HepG2 (cell line): Measurements from ENCODE around the gene CCL1. TPM values are rescaled to one million over a fixed set of nuclear protein-coding genes. Genes with fewer than 3 reads are reported as not detected.

Experiments used
- ATAC-seq: fragments of 200-7000 bp; cut with Tn5 transposase; 3 replicates; pipeline ENCODE4 v1.9.1; 2020; ENCODE audit warnings: mild to moderate bottlenecking, moderate library complexity
- BruUV-seq: library from RNA; stranded (reverse); fragments of 400-500 nt; replicated peaks from 2 replicates; lab custom pipeline; 2021; lab: Mats Ljungman, UMichigan
- CTCF ChIA-PET: fragments of 300-600 bp; formaldehyde crosslinking; extraction: SDS; loops from one replicate; lab custom pipeline; 2021; ENCODE audit warnings: low total read pairs, inconsistent platforms, low intra/inter-chr PET ratio; lab: Yijun Ruan, JAX
- POLR2A ChIA-PET: fragments of 350-600 bp; sonication (Branson Sonifier 250); formaldehyde crosslinking; loops from one replicate; lab custom pipeline; 2020; ENCODE audit warnings: antibody characterized with exemption, inconsistent platforms; lab: Yijun Ruan, JAX
- DNase-seq: peaks from one replicate; pipeline ENCODE4 v3.0.0-alpha.2; 2015; ENCODE audit warnings: low spot score
- FAIRE-seq: peaks from 3 replicates; lab custom pipeline; 2011; peaks lifted over from hg19 to GRCh38; lab: Jason Lieb, UNC
- H2AFZ ChIP-seq: one replicate; pipeline ENCODE4 v1.6.1; 2011; ENCODE audit warnings: low read length, inconsistent platforms
- H3K27ac ChIP-seq: fragments of 300-600 bp; 3 replicates; pipeline ENCODE4 v1.8.0; 2011; ENCODE audit warnings: mixed run types, mild to moderate bottlenecking, mixed read lengths, low read length, inconsistent platforms; ENCODE audit not compliant: insufficient read depth; ENCODE audit errors: extremely low read length
- H3K27me3 ChIP-seq, 2 experiments: fragments of 200-600 bp in 1 of 2; 2 replicates in 1 of 2; 3 replicates in 1 of 2; pipeline versions ENCODE4 v1.6.0 to v1.8.0; 2011; ENCODE audit warnings: low read length in 2 of 2, mild to moderate bottlenecking in 2 of 2, moderate library complexity in 2 of 2, inconsistent platforms in 1 of 2; ENCODE audit not compliant: insufficient read depth in 2 of 2, control insufficient read depth in 1 of 2
- H3K36me3 ChIP-seq, 2 experiments: fragments of 200-600 bp in 1 of 2; replicated peaks in 1 of 2; 2 replicates in 1 of 2; 3 replicates in 1 of 2; pipeline versions ENCODE4 v1.5.1 to v1.8.0; 2011; ENCODE audit warnings: low read length in 2 of 2, inconsistent platforms in 1 of 2; ENCODE audit not compliant: insufficient read depth in 2 of 2, control insufficient read depth in 1 of 2
- H3K4me1 ChIP-seq: 2 replicates; pipeline ENCODE4 v1.5.1; 2012; ENCODE audit warnings: low read length, inconsistent platforms; ENCODE audit not compliant: insufficient read depth
- H3K4me2 ChIP-seq: 2 replicates; pipeline ENCODE4 v1.6.0; 2011; ENCODE audit warnings: low read depth, low read length, inconsistent platforms
- H3K4me3 ChIP-seq, 3 experiments: fragments of 200-600 bp in 1 of 3; sonication (generic), shearing (Covaris generic) in 1 of 3; replicated peaks in 1 of 3; 2 replicates each; pipeline ENCODE4 v1.5.1; 2011 to 2016; ENCODE audit warnings: low read length in 3 of 3, inconsistent platforms in 2 of 3, low read depth in 2 of 3, mild to moderate bottlenecking in 2 of 3, control low read depth in 1 of 3, mixed read lengths in 1 of 3; ENCODE audit not compliant: insufficient read depth in 1 of 3
- H3K79me2 ChIP-seq: one replicate; pipeline ENCODE4 v1.6.1; 2011; ENCODE audit warnings: low read length, inconsistent platforms; ENCODE audit not compliant: insufficient read depth
- H3K9ac ChIP-seq: 2 replicates; pipeline ENCODE4 v1.6.0; 2011; ENCODE audit warnings: mild to moderate bottlenecking, low read depth, low read length, inconsistent platforms; ENCODE audit not compliant: insufficient read depth
- H3K9me3 ChIP-seq: 2 replicates; pipeline ENCODE4 v1.5.1; 2012; ENCODE audit warnings: mild to moderate bottlenecking, low read length
- H4K20me1 ChIP-seq: 2 replicates; pipeline ENCODE4 v1.6.0; 2011; ENCODE audit warnings: inconsistent platforms, mild to moderate bottlenecking, low read length, moderate library complexity; ENCODE audit not compliant: insufficient read depth
- ATM ChIP-seq: fragments of 450-650 bp; IDR thresholded peaks from 2 replicates; pipeline ENCODE4 v1.7.1; 2017; ENCODE audit warnings: mild to moderate bottlenecking, borderline replicate concordance
- ATRX ChIP-seq: sonication (generic); formaldehyde crosslinking; IDR thresholded peaks from 2 replicates; pipeline ENCODE4 v1.4.0; 2020; ENCODE audit warnings: missing genetic modification reagents, borderline replicate concordance
- CHCHD3 ChIP-seq: sonication (generic); formaldehyde crosslinking; IDR thresholded peaks from 2 replicates; pipeline ENCODE4 v1.8.0; 2022; ENCODE audit warnings: mild to moderate bottlenecking, missing genetic modification reagents, moderate library complexity
- FOXA3 ChIP-seq: IDR thresholded peaks from 2 replicates; pipeline ENCODE4 v1.6.1; 2016; ENCODE audit warnings: missing genetic modification reagents, missing compliant biosample characterization
- HDAC1 ChIP-seq: sonication (generic); formaldehyde crosslinking; IDR thresholded peaks from 2 replicates; pipeline ENCODE4 v1.5.1; 2020; ENCODE audit warnings: mild to moderate bottlenecking, missing genetic modification reagents
- NCOA1 ChIP-seq: sonication (generic); formaldehyde crosslinking; IDR thresholded peaks from 2 replicates; pipeline ENCODE4 v1.9.0; 2021; ENCODE audit warnings: missing genetic modification reagents
- SNAPC2 ChIP-seq: sonication (generic); formaldehyde crosslinking; IDR thresholded peaks from 2 replicates; pipeline ENCODE4 v1.8.1; 2022; ENCODE audit warnings: mild to moderate bottlenecking, missing genetic modification reagents
- ZBTB3 ChIP-seq: sonication (generic); formaldehyde crosslinking; IDR thresholded peaks from 2 replicates; pipeline ENCODE4 v1.4.0; 2020; ENCODE audit warnings: low read depth, mild to moderate bottlenecking, moderate library complexity, missing genetic modification reagents, borderline replicate concordance
- ZFP36 ChIP-seq: fragments of 150-350 bp; IDR thresholded peaks from 2 replicates; pipeline ENCODE4 v1.6.1; 2018; ENCODE audit warnings: borderline replicate concordance, low read length, low read depth; ENCODE audit not compliant: partially characterized antibody
- ZMYM3 ChIP-seq: sonication (generic); formaldehyde crosslinking; IDR thresholded peaks from 2 replicates; pipeline ENCODE4 v1.5.1; 2020; ENCODE audit warnings: mild to moderate bottlenecking, missing genetic modification reagents
- ZNF256 ChIP-seq: sonication (generic); formaldehyde crosslinking; conservative IDR thresholded peaks from 2 replicates; pipeline ENCODE4 v1.4.0; 2020; ENCODE audit warnings: missing genetic modification reagents
- ZNF432 ChIP-seq: sonication (generic); formaldehyde crosslinking; IDR thresholded peaks from 2 replicates; pipeline ENCODE4 v1.5.0; 2020; ENCODE audit warnings: missing genetic modification reagents, mild to moderate bottlenecking, borderline replicate concordance
- WGBS: methylation state at CpG from one replicate; pipeline ENCODE4 v1.1.6; 2017; ENCODE audit warnings: low lambda C conversion rate; 5-methylcytosine and 5-hydroxymethylcytosine counted together
- in situ Hi-C: cut with HindIII; loops from 2 replicates; pipeline ENCODE4 v1.10.0; 2017; ENCODE audit warnings: low pct_unique_long_range_greater_than_20kb; ENCODE audit not compliant: extremely low pct_ligation_motif_present
- intact Hi-C: fragments of 100-400 bp; cut with micrococcal nuclease; formaldehyde crosslinking; loops from one replicate; pipeline ENCODE4 v1.10.0; 2022; ENCODE audit not compliant: unreplicated experiment
- polyA plus RNA-seq, 8 experiments: library from polyadenylated mRNA; depleted of rRNA in 3 of 8; stranded (reverse) in 7 of 8; unstranded in 1 of 8; fragments of >200 nt; fragmentation: Illumina TruSeq in 4 of 8; extraction: Trizol in 4 of 8; gene quantifications; 2 replicates each; pipeline versions ENCODE4 v1.2.1 to v1.2.3, GENCODE V29; 2011 to 2016; ENCODE audit warnings: low read depth in 4 of 8, missing spikeins in 1 of 8, mixed read lengths in 1 of 8; ENCODE audit not compliant: insufficient read depth in 1 of 8
- total RNA-seq, 5 experiments: library from RNA; depleted of rRNA; stranded (reverse); fragments of >200 nt; fragmentation: Illumina TruSeq; extraction: Trizol; gene quantifications; 2 replicates each; pipeline ENCODE4 v1.2.3, GENCODE V29; 2016; ENCODE audit warnings: low read depth in 1 of 5
- TF ChIP-seq, protein P1 (sequence below): sonication (generic); formaldehyde crosslinking; IDR thresholded peaks from 2 replicates; pipeline ENCODE4 v1.5.0; 2020; ENCODE audit warnings: missing genetic modification reagents
- TF ChIP-seq, protein P2 (sequence below): IDR thresholded peaks from 2 replicates; pipeline ENCODE4 v1.6.1; 2016; ENCODE audit warnings: low read depth, missing genetic modification reagents, missing compliant biosample characterization

CCL1 gene
- total and polyA plus RNA-seq, 2 of the 13 experiments (the other 11 are each of a cell fraction or from before 2014, with no cell fraction given), result not detected

DNA sequence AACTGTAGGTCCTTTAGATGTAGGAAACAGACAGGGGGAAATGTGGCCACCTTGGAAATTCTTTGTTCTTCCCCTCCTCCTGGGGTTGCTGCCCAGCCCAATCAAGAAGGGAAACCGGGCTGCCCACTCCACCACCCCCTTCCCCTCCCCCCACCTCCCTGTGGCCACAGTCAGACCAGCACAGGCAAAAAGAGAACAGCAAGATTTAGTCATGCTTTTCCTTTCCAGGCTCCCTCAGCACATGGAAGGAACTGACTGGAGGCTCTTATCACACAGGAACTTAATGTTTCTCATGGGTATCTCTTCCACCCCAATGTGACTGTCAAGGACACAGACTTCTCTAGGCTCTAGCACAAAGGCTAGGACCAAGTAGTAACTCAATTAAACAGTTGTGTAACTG lies 3.0 kb upstream of the CCL1 start:
- no peak for DNase-seq
- no peak for TF ChIP-seq ZNF432
- TF ChIP-seq NCOA1 (CRISPR knock-in tag), result no peak
- TF ChIP-seq, protein P1, sequence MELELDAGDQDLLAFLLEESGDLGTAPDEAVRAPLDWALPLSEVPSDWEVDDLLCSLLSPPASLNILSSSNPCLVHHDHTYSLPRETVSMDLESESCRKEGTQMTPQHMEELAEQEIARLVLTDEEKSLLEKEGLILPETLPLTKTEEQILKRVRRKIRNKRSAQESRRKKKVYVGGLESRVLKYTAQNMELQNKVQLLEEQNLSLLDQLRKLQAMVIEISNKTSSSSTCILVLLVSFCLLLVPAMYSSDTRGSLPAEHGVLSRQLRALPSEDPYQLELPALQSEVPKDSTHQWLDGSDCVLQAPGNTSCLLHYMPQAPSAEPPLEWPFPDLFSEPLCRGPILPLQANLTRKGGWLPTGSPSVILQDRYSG (CRISPR knock-in tag), result no peak
- no peak for TF ChIP-seq ATRX (CRISPR knock-in tag)
- no peak for TF ChIP-seq FOXA3 (CRISPR knock-in tag)
- TF ChIP-seq, all 625 proteins: peak for 0
- WGBS, result 0% methylated on average over 1 of the region's 1 CpG
- Histone ChIP-seq H3K27me3 (peaks cover 0 to 7% of the 10 kb centered on the region in 2 experiments; a peak in 1 of 5 replicates), H3K4me3 (no peak overlapping the region), H3K79me2 (no peaks in the 10 kb centered on the region), H3K27ac (no peak overlapping the region), H3K36me3 (no peaks in the 10 kb centered on the region), H3K9ac (no peak overlapping the region), H3K9me3 (no peaks in the 10 kb centered on the region), H2AFZ (no peak overlapping the region), H3K4me1 (0 out of 2 replicates have a peak, but pooled peaks cover 7% of the 10 kb centered on the region), H4K20me1 (no peaks in the 10 kb centered on the region), H3K4me2 (no peak overlapping the region)
- intact Hi-C loops, result no loop called here
- CTCF ChIA-PET, result no interaction called here
- FAIRE-seq, result no peak
- in situ Hi-C loops, result no loop called here
- no peak for ATAC-seq
- POLR2A ChIA-PET, result no interaction called here
- no TSS peak for BruUV-seq

DNA sequence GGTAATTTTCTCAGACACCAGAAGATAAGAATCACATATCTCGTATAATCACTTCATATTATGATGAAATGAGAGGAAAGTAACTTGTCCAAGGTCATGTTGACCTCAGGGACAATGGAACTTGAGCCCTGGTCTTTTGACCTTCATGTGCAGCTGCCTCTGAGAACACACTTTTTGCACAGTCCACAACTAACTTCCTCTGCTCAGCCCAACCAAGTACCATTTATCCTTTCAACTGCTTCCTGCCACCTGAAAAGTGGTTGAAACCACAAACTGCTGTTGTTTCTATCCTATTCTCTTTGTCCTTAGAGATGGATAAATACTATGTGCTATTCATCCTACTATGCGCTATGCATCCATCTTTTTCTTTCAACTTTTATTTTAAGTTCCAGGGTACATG lies 2.3 kb upstream of the CCL1 start:
- Histone ChIP-seq H4K20me1 (no peaks in the 10 kb centered on the region), H3K9ac (no peak overlapping the region), H2AFZ (no peak overlapping the region), H3K4me2 (no peak overlapping the region), H3K4me1 (0 out of 2 replicates have a peak, but pooled peaks cover 7% of the 10 kb centered on the region), H3K9me3 (no peaks in the 10 kb centered on the region), H3K27ac (no peak overlapping the region), H3K4me3 (no peak overlapping the region), H3K27me3 (peaks cover 0 to 7% of the 10 kb centered on the region in 2 experiments; a peak in 1 of 5 replicates), H3K79me2 (no peaks in the 10 kb centered on the region), H3K36me3 (no peaks in the 10 kb centered on the region)
- in situ Hi-C loops, result no loop called here
- DNase-seq, result no peak
- intact Hi-C loops, result no loop called here
- WGBS, result 0% methylated on average over 2 of the region's 2 CpGs
- no peak for FAIRE-seq
- BruUV-seq, result no TSS peak
- POLR2A ChIA-PET, result no interaction called here
- ATAC-seq, result no peak
- CTCF ChIA-PET, result no interaction called here
- TF ChIP-seq CHCHD3 (CRISPR knock-in tag), result no peak
- no peak for TF ChIP-seq ZFP36
- TF ChIP-seq HDAC1 (CRISPR knock-in tag), result no peak
- TF ChIP-seq, protein P2, sequence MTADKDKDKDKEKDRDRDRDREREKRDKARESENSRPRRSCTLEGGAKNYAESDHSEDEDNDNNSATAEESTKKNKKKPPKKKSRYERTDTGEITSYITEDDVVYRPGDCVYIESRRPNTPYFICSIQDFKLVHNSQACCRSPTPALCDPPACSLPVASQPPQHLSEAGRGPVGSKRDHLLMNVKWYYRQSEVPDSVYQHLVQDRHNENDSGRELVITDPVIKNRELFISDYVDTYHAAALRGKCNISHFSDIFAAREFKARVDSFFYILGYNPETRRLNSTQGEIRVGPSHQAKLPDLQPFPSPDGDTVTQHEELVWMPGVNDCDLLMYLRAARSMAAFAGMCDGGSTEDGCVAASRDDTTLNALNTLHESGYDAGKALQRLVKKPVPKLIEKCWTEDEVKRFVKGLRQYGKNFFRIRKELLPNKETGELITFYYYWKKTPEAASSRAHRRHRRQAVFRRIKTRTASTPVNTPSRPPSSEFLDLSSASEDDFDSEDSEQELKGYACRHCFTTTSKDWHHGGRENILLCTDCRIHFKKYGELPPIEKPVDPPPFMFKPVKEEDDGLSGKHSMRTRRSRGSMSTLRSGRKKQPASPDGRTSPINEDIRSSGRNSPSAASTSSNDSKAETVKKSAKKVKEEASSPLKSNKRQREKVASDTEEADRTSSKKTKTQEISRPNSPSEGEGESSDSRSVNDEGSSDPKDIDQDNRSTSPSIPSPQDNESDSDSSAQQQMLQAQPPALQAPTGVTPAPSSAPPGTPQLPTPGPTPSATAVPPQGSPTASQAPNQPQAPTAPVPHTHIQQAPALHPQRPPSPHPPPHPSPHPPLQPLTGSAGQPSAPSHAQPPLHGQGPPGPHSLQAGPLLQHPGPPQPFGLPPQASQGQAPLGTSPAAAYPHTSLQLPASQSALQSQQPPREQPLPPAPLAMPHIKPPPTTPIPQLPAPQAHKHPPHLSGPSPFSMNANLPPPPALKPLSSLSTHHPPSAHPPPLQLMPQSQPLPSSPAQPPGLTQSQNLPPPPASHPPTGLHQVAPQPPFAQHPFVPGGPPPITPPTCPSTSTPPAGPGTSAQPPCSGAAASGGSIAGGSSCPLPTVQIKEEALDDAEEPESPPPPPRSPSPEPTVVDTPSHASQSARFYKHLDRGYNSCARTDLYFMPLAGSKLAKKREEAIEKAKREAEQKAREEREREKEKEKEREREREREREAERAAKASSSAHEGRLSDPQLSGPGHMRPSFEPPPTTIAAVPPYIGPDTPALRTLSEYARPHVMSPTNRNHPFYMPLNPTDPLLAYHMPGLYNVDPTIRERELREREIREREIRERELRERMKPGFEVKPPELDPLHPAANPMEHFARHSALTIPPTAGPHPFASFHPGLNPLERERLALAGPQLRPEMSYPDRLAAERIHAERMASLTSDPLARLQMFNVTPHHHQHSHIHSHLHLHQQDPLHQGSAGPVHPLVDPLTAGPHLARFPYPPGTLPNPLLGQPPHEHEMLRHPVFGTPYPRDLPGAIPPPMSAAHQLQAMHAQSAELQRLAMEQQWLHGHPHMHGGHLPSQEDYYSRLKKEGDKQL (CRISPR knock-in tag), result no peak
- no peak for TF ChIP-seq ZNF256 (CRISPR knock-in tag)
- no peak for TF ChIP-seq ZMYM3 (CRISPR knock-in tag)
- no peak for TF ChIP-seq ZBTB3 (CRISPR knock-in tag)
- TF ChIP-seq SNAPC2 (CRISPR knock-in tag), result no peak
- no peak for TF ChIP-seq ATM
